ENCODE results near the gene FAF1.

Gene FAF1

DNA sequence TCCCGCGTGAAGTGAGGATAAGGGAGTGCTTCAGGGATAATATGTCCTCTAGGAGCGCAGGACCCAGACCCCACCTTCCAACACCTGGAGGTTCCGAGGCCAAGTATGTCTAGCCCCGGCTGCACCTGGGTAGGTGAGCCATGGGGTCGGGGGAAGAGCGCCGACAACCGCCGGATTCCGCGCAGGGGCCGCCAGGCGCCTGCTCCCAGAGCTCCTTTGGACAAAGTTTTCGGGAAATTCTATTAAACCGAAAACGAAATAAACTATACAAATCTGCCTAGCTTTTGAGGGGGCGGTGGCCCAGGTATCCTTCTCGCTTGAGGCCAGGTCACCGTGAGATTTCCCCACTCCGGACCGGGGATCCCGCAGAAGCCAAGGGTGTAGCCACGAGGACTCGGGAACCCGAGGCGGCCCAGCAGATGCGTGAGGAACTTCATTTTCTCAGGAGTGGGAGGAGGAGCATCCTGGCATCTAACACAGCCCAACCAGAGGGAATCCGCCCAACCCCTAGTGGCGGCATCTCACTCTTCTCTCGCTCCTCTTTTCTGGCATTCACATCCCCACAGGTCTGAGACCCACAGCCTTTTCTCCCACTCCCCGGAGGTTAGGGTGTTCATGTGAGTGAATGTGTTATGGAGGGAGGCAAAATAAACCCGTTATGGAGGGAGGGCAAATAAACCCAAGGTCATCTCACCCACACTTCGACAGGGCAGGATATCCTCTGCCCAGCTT is 534.5 kb downstream of the FAF1 start:
- no peak overlapping the region for H3K14ac ChIP-seq (ENCODE audit: low read length)
- no CpG with 5 or more reads among the region's 34 CpGs for WGBS (ENCODE audit: extremely low coverage, insufficient coverage, insufficient read length)
- H3K4me3 ChIP-seq (ENCODE audit: low read depth, low read length) = no peak overlapping the region
- H3K9me3 ChIP-seq (ENCODE audit: insufficient read depth, low read depth, low read length) = peaks cover 14% of the 10 kb centered on the region
- H2BK5ac ChIP-seq (ENCODE audit: low read depth, low read length, poor library complexity) = no peak overlapping the region
- H3K79me2 ChIP-seq (ENCODE audit: control insufficient read depth, insufficient read depth, low read length, poor library complexity) = no peaks in the 10 kb centered on the region
- H2BK12ac ChIP-seq (ENCODE audit: low read length) = no peak overlapping the region
- no peak overlapping the region for H2AK5ac ChIP-seq (ENCODE audit: low read length)
- DNase-seq = no peak
- no peaks in the 10 kb centered on the region for H3K36me3 ChIP-seq (ENCODE audit: control insufficient read depth in 1 of 2, insufficient read depth in 2 of 2, low read length in 2 of 2)
- no peak overlapping the region for H3K4me2 ChIP-seq (ENCODE audit: low read length)
- H3K79me1 ChIP-seq (ENCODE audit: low read length) = no peaks in the 10 kb centered on the region
- no peak overlapping the region for H3K23ac ChIP-seq (ENCODE audit: low read length)
- H4K91ac ChIP-seq (ENCODE audit: low read depth, low read length) = no peak overlapping the region
- H3K18ac ChIP-seq (ENCODE audit: low read length) = no peak overlapping the region
- H3K4me1 ChIP-seq (ENCODE audit: control insufficient read depth in 1 of 2, insufficient read depth in 2 of 2, low read length in 2 of 2) = peaks cover 17 to 18% of the 10 kb centered on the region in 2 experiments
- H3K4ac ChIP-seq (ENCODE audit: low read depth, low read length) = no peak overlapping the region
- H2AFZ ChIP-seq (ENCODE audit: insufficient read depth, low read length, poor library complexity) = no peak overlapping the region
- peaks cover 85% of the 10 kb centered on the region for H3K27me3 ChIP-seq (ENCODE audit: insufficient read depth, low read length)
- no peak overlapping the region for H4K12ac ChIP-seq (ENCODE audit: low read depth, low read length)
- no peak overlapping the region for H3K27ac ChIP-seq (ENCODE audit: low read depth, low read length)
- H4K8ac ChIP-seq (ENCODE audit: low read depth, low read length) = no peak overlapping the region
- H2BK120ac ChIP-seq (ENCODE audit: insufficient read depth, low read length, poor library complexity) = no peak overlapping the region
- H3K9ac ChIP-seq (ENCODE audit: low read length) = no peak overlapping the region

DNA sequence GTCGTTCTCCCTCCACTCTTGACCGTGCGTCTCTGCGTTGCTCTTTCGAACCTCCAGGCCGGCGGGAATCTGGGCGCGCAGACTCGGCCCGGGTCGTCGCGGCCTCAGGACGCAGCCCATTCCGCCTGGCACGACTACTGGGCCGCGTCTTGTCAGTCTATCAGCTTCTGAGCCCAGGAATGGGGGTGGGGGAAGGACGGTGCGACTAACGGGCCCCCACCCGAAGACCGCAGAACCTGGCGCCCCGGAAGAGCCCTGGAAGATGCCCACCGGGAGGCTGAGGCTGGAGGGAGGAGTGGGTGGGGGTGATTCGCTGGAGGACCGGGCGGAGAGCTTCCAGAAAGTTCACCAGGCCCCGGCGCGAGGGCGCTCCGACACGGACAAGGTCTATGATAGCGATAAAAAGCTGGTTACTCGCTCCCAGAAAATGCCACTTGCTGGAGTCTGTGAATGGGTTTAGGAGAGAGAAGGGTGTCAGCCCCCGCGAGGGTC is 535.1 kb downstream of the FAF1 start:
- no peak overlapping the region for H3K14ac ChIP-seq (ENCODE audit: low read length)
- peaks cover 14% of the 10 kb centered on the region for H3K9me3 ChIP-seq (ENCODE audit: insufficient read depth, low read depth, low read length)
- H3K4me1 ChIP-seq (ENCODE audit: control insufficient read depth in 1 of 2, insufficient read depth in 2 of 2, low read length in 2 of 2) = peaks cover 17 to 18% of the 10 kb centered on the region in 2 experiments
- H3K27ac ChIP-seq (ENCODE audit: low read depth, low read length) = no peak overlapping the region
- H3K27me3 ChIP-seq (ENCODE audit: insufficient read depth, low read length) = peaks cover 86% of the 10 kb centered on the region
- H3K4me3 ChIP-seq (ENCODE audit: low read depth, low read length) = no peak overlapping the region
- no peak overlapping the region for H3K23ac ChIP-seq (ENCODE audit: low read length)
- no peaks in the 10 kb centered on the region for H3K36me3 ChIP-seq (ENCODE audit: control insufficient read depth in 1 of 2, insufficient read depth in 2 of 2, low read length in 2 of 2)
- no peak overlapping the region for H3K4me2 ChIP-seq (ENCODE audit: low read length)
- WGBS (ENCODE audit: extremely low coverage, insufficient coverage, insufficient read length) = no CpG with 5 or more reads among the region's 40 CpGs
- H3K18ac ChIP-seq (ENCODE audit: low read length) = no peak overlapping the region
- no peak overlapping the region for H2AK5ac ChIP-seq (ENCODE audit: low read length)
- no peak overlapping the region for H2AFZ ChIP-seq (ENCODE audit: insufficient read depth, low read length, poor library complexity)
- H3K4ac ChIP-seq (ENCODE audit: low read depth, low read length) = no peak overlapping the region
- no peak overlapping the region for H2BK120ac ChIP-seq (ENCODE audit: insufficient read depth, low read length, poor library complexity)
- H2BK12ac ChIP-seq (ENCODE audit: low read length) = no peak overlapping the region
- H4K8ac ChIP-seq (ENCODE audit: low read depth, low read length) = no peak overlapping the region
- H3K79me2 ChIP-seq (ENCODE audit: control insufficient read depth, insufficient read depth, low read length, poor library complexity) = no peaks in the 10 kb centered on the region
- no peaks in the 10 kb centered on the region for H3K79me1 ChIP-seq (ENCODE audit: low read length)
- no peak overlapping the region for H4K12ac ChIP-seq (ENCODE audit: low read depth, low read length)
- H2BK5ac ChIP-seq (ENCODE audit: low read depth, low read length, poor library complexity) = no peak overlapping the region
- no peak overlapping the region for H4K91ac ChIP-seq (ENCODE audit: low read depth, low read length)
- no peak for DNase-seq
- no peak overlapping the region for H3K9ac ChIP-seq (ENCODE audit: low read length)

DNA sequence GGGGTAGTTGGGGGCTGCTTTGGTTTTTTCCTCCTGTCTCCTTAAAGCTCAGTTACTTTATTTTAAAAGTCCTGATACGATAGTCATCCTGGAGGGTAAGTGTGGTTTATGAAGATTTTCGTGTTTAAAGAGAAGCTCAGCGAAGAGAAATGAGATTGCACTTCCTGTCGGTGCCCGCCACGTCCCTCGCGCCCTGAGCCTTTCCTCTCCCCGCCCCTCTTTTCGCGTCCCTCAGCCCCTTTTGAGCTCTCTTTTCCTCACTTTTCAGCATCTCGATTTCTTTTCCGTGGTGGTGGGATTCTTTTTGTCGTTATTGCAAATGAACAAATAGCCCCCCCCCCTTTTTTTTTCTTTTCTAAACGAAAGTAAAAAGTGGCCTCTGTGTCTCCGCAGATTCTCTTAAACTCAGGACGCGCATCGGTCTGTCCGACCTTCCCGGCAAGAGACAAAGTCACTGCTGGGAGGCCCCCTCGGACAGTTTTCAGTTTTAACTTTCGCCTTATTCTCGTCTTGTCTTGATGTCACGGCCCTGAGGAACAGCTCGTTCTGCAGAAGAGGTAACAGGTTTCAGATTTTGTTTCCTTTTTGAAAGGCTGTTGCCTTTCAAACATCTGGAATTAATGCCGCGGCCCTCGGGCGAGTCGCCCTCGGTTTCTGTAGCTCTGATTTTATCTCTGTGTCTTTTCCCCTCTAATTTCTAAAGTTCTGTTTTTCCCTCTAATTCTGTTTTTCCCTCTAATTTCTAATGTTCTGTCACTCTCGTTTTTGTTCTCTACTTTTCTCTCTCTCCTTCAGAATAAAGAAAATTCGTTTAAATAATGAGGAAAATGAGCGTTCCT is 535.8 kb downstream of the FAF1 start:
- Histone ChIP-seq H4K91ac (ENCODE audit: low read depth, low read length) (no peak overlapping the region), H3K27me3 (ENCODE audit: insufficient read depth, low read length) (peaks cover 92% of the 10 kb centered on the region), H2AFZ (ENCODE audit: insufficient read depth, low read length, poor library complexity) (no peak overlapping the region), H3K4me1 (ENCODE audit: control insufficient read depth in 1 of 2, insufficient read depth in 2 of 2, low read length in 2 of 2) (peaks cover 17 to 18% of the 10 kb centered on the region in 2 experiments), H3K79me2 (ENCODE audit: control insufficient read depth, insufficient read depth, low read length, poor library complexity) (no peaks in the 10 kb centered on the region), H3K4me3 (ENCODE audit: low read depth, low read length) (no peak overlapping the region), H3K4me2 (ENCODE audit: low read length) (peak overlapping the region; percentile 8), H3K4ac (ENCODE audit: low read depth, low read length) (no peak overlapping the region), H2BK120ac (ENCODE audit: insufficient read depth, low read length, poor library complexity) (no peak overlapping the region), H3K9me3 (ENCODE audit: insufficient read depth, low read depth, low read length) (peaks cover 15% of the 10 kb centered on the region), H3K14ac (ENCODE audit: low read length) (no peak overlapping the region), H3K27ac (ENCODE audit: low read depth, low read length) (no peak overlapping the region), H3K18ac (ENCODE audit: low read length) (no peak overlapping the region), H4K12ac (ENCODE audit: low read depth, low read length) (no peak overlapping the region), H3K36me3 (ENCODE audit: control insufficient read depth in 1 of 2, insufficient read depth in 2 of 2, low read length in 2 of 2) (no peaks in the 10 kb centered on the region), H4K8ac (ENCODE audit: low read depth, low read length) (no peak overlapping the region), H2AK5ac (ENCODE audit: low read length) (no peak overlapping the region), H3K9ac (ENCODE audit: low read length) (no peak overlapping the region), H3K79me1 (ENCODE audit: low read length) (no peaks in the 10 kb centered on the region), H3K23ac (ENCODE audit: low read length) (no peak overlapping the region), H2BK12ac (ENCODE audit: low read length) (no peak overlapping the region), H2BK5ac (ENCODE audit: low read depth, low read length, poor library complexity) (no peak overlapping the region)
- no peak for DNase-seq
- WGBS (ENCODE audit: extremely low coverage, insufficient coverage, insufficient read length) = no CpG with 5 or more reads among the region's 35 CpGs

DNA sequence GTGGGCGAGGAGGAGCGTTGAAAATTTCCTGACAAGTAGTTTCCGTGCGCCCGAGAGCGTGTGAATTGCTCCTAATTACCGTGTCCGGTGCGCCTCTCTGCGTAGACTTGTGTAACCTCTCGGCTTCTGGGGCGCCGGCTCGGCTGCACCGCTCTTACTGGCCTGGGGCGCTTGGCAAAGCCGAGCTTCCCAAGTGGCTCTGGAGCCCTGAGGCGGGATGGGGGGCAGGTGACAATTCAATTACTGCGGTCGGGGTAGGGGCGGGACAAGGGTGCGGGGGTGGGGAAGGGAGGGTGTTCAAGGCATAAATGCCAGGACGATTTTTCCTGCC is 536.4 kb downstream of the FAF1 start:
- Histone ChIP-seq H4K8ac (ENCODE audit: low read depth, low read length) (no peak overlapping the region), H3K18ac (ENCODE audit: low read length) (no peak overlapping the region), H2AK5ac (ENCODE audit: low read length) (no peak overlapping the region), H2AFZ (ENCODE audit: insufficient read depth, low read length, poor library complexity) (no peak overlapping the region), H2BK5ac (ENCODE audit: low read depth, low read length, poor library complexity) (no peak overlapping the region), H3K9me3 (ENCODE audit: insufficient read depth, low read depth, low read length) (peaks cover 20% of the 10 kb centered on the region), H3K27ac (ENCODE audit: low read depth, low read length) (no peak overlapping the region), H2BK120ac (ENCODE audit: insufficient read depth, low read length, poor library complexity) (no peak overlapping the region), H4K91ac (ENCODE audit: low read depth, low read length) (no peak overlapping the region), H3K27me3 (ENCODE audit: insufficient read depth, low read length) (peaks cover 99% of the 10 kb centered on the region), H3K23ac (ENCODE audit: low read length) (no peak overlapping the region), H3K4me1 (ENCODE audit: control insufficient read depth in 1 of 2, insufficient read depth in 2 of 2, low read length in 2 of 2) (peaks cover 17 to 20% of the 10 kb centered on the region in 2 experiments), H3K79me2 (ENCODE audit: control insufficient read depth, insufficient read depth, low read length, poor library complexity) (no peaks in the 10 kb centered on the region), H3K79me1 (ENCODE audit: low read length) (no peaks in the 10 kb centered on the region), H3K4me2 (ENCODE audit: low read length) (peak overlapping the region; percentile 71), H2BK12ac (ENCODE audit: low read length) (no peak overlapping the region), H3K9ac (ENCODE audit: low read length) (no peak overlapping the region), H3K14ac (ENCODE audit: low read length) (no peak overlapping the region), H3K36me3 (ENCODE audit: control insufficient read depth in 1 of 2, insufficient read depth in 2 of 2, low read length in 2 of 2) (no peaks in the 10 kb centered on the region), H4K12ac (ENCODE audit: low read depth, low read length) (no peak overlapping the region), H3K4me3 (ENCODE audit: low read depth, low read length) (no peak overlapping the region), H3K4ac (ENCODE audit: low read depth, low read length) (no peak overlapping the region)
- no peak for DNase-seq
- WGBS (ENCODE audit: extremely low coverage, insufficient coverage, insufficient read length) = no CpG with 5 or more reads among the region's 23 CpGs
